SK-N-SH treated with all-trans-retinoic acid at 6 μM for 48 hours (cell line): ENCODE measurements around the gene DAAM2.

Experiments
- ARNTL ChIP-seq: fragments of 450-650 bp; formaldehyde crosslinking; IDR thresholded peaks from 2 replicates; pipeline ENCODE4 v1.5.0; 2020; ENCODE audit warnings: low read depth, mild to moderate bottlenecking, moderate library complexity, borderline replicate concordance
- CREB5 ChIP-seq: fragments of 250-450 bp; sonication (Bioruptor Pico); IDR thresholded peaks from 2 replicates; pipeline ENCODE4 v1.5.1; 2020; ENCODE audit warnings: low read depth, mild to moderate bottlenecking, moderate library complexity
- CSDC2 ChIP-seq: fragments of 250-450 bp; sonication (Bioruptor Pico); IDR thresholded peaks from 2 replicates; pipeline ENCODE4 v1.5.0; 2020; ENCODE audit warnings: mild to moderate bottlenecking, moderate library complexity
- PATZ1 ChIP-seq: fragments of 250-450 bp; sonication (Bioruptor Pico); IDR thresholded peaks from 2 replicates; pipeline ENCODE4 v1.8.0; 2020; ENCODE audit warnings: mild to moderate bottlenecking, moderate library complexity, borderline replicate concordance
- RARB ChIP-seq: fragments of 250-450 bp; sonication (Bioruptor Pico); IDR thresholded peaks from 2 replicates; pipeline ENCODE4 v1.8.0; 2021; ENCODE audit warnings: mild to moderate bottlenecking, moderate library complexity
- TSHZ2 ChIP-seq: fragments of 250-450 bp; sonication (Bioruptor Pico); IDR thresholded peaks from 2 replicates; pipeline ENCODE4 v1.5.0; 2020; ENCODE audit warnings: mild to moderate bottlenecking, moderate library complexity
- ZC3H10 ChIP-seq: fragments of 250-450 bp; sonication (Bioruptor Pico); IDR thresholded peaks from 2 replicates; pipeline ENCODE4 v1.5.1; 2021; ENCODE audit warnings: mild to moderate bottlenecking, moderate library complexity
- ZFP3 ChIP-seq: fragments of 250-450 bp; sonication (Bioruptor Pico); IDR thresholded peaks from 2 replicates; pipeline ENCODE4 v1.5.0; 2020; ENCODE audit warnings: mild to moderate bottlenecking, moderate library complexity
- ZFP30 ChIP-seq: fragments of 450-650 bp; formaldehyde crosslinking; IDR thresholded peaks from 2 replicates; pipeline ENCODE4 v1.5.0; 2022; ENCODE audit warnings: mild to moderate bottlenecking, moderate library complexity
- ZNF565 ChIP-seq: fragments of 450-650 bp; formaldehyde crosslinking; conservative IDR thresholded peaks from 2 replicates; pipeline ENCODE4 v1.5.0; 2020; ENCODE audit warnings: low read depth, mild to moderate bottlenecking, moderate library complexity

GRCh38 chr6:39808346-39808745 is 16.2 kb downstream of the DAAM2 start:
- no peak for TF ChIP-seq ZFP3 (CRISPR knock-in tag)
- TF ChIP-seq ZC3H10 (CRISPR knock-in tag): no peak
- TF ChIP-seq ARNTL (CRISPR knock-in tag): no peak
- no peak for TF ChIP-seq CSDC2 (CRISPR knock-in tag)
- no peak for TF ChIP-seq CREB5 (CRISPR knock-in tag)
- TF ChIP-seq PATZ1 (CRISPR knock-in tag): no peak
- no peak for TF ChIP-seq ZNF565 (CRISPR knock-in tag)
- no peak for TF ChIP-seq RARB (CRISPR knock-in tag)
- TF ChIP-seq ZFP30 (CRISPR knock-in tag): no peak
- no peak for TF ChIP-seq TSHZ2
